Gastroesophageal sphincter (tissue), 3 donors: ENCODE results near the gene LDLRAD3.

Experiments
- EP300 ChIP-seq: sonication (generic); formaldehyde crosslinking; IDR thresholded peaks from one replicate; pipeline ENCODE4 v1.6.1; 2017; ENCODE audit warnings: antibody characterized with exemption, mild to moderate bottlenecking
- POLR2A ChIP-seq, 2 donors: fragments of 450-650 bp; IDR thresholded peaks; one replicate each; pipeline ENCODE4 v1.6.1; 2017; ENCODE audit warnings: antibody characterized with exemption in 2 of 2, mild to moderate bottlenecking in 2 of 2, moderate library complexity in 1 of 2
- POLR2AphosphoS5 ChIP-seq: sonication (generic); formaldehyde crosslinking; IDR thresholded peaks from one replicate; pipeline ENCODE4 v1.6.1; 2017; ENCODE audit warnings: antibody characterized with exemption
- TF ChIP-seq, protein P1 (sequence below), 4 experiments: fragments of 200-600 bp in 2 of 4; fragments of 450-650 bp in 2 of 4; sonication (generic) in 1 of 4; IDR thresholded peaks; one replicate each; pipeline ENCODE4 v1.5.1; 2017 to 2019; ENCODE audit warnings: antibody characterized with exemption in 4 of 4, mild to moderate bottlenecking in 2 of 4, moderate library complexity in 2 of 4

- no peak for TF ChIP-seq POLR2AphosphoS5
- TF ChIP-seq, protein P1, sequence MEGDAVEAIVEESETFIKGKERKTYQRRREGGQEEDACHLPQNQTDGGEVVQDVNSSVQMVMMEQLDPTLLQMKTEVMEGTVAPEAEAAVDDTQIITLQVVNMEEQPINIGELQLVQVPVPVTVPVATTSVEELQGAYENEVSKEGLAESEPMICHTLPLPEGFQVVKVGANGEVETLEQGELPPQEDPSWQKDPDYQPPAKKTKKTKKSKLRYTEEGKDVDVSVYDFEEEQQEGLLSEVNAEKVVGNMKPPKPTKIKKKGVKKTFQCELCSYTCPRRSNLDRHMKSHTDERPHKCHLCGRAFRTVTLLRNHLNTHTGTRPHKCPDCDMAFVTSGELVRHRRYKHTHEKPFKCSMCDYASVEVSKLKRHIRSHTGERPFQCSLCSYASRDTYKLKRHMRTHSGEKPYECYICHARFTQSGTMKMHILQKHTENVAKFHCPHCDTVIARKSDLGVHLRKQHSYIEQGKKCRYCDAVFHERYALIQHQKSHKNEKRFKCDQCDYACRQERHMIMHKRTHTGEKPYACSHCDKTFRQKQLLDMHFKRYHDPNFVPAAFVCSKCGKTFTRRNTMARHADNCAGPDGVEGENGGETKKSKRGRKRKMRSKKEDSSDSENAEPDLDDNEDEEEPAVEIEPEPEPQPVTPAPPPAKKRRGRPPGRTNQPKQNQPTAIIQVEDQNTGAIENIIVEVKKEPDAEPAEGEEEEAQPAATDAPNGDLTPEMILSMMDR (IDR thresholded peaks at IDR 0.05): no peak
- no peak for TF ChIP-seq POLR2A (IDR thresholded peaks at IDR 0.05)
- no peak for TF ChIP-seq EP300
Observed at GRCh38 chr11:36214976-36215692, 271.3 kb downstream of the LDLRAD3 start.
